Retinal pigment epithelial cell (primary cell): ENCODE measurements around the gene HAGHL.
"Not testable (repeated sequence)": the region's sequence is repeated elsewhere in the genome, so short reads cannot be mapped to it uniquely, and the experiment has no call there.

Source experiments
- DNase-seq: peaks from one replicate; pipeline ENCODE4 v3.0.0-alpha.2; 2010; ENCODE audit warnings: low read depth
- H3K4me3 ChIP-seq: 2 replicates; pipeline ENCODE4 v1.5.1; 2011; ENCODE audit warnings: mild to moderate bottlenecking, low read length, control low read depth, moderate library complexity
- TF ChIP-seq, protein P1 (sequence below): conservative IDR thresholded peaks from 2 replicates; pipeline ENCODE4 v1.5.1; 2011; ENCODE audit warnings: low read depth, low read length, control low read depth, inconsistent platforms

HAGHL gene

DNA sequence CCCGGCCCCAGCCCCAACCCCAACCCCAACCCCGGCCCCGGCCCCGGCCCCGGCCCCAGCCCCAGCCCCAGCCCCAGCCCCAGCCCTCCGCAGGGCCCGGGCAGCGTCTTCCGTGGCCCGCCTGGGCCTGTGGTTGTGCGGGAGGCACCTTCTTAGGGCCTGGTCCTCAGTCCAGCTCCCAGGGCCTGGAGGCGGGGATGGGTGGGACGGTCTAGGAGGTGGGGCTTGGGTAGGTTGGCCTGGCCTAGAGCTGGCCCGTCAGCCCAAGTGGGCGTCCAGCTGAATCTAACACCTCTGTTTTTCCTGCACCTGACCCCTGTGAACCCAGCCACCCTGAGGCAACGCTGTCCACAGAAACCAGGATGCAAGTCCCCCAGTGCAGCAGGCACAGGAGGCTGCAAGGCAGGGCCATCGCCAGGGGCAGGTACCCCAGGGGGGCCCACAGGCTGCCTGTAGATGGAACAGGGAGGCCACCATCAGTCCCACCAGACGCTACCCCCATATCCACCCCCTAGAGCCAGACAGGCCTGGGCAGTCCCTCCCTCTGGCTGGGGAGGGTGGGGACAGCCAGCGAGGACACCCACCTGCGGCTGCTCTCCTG lies 42.4 kb downstream of the HAGHL start:
- TF ChIP-seq, protein P1, sequence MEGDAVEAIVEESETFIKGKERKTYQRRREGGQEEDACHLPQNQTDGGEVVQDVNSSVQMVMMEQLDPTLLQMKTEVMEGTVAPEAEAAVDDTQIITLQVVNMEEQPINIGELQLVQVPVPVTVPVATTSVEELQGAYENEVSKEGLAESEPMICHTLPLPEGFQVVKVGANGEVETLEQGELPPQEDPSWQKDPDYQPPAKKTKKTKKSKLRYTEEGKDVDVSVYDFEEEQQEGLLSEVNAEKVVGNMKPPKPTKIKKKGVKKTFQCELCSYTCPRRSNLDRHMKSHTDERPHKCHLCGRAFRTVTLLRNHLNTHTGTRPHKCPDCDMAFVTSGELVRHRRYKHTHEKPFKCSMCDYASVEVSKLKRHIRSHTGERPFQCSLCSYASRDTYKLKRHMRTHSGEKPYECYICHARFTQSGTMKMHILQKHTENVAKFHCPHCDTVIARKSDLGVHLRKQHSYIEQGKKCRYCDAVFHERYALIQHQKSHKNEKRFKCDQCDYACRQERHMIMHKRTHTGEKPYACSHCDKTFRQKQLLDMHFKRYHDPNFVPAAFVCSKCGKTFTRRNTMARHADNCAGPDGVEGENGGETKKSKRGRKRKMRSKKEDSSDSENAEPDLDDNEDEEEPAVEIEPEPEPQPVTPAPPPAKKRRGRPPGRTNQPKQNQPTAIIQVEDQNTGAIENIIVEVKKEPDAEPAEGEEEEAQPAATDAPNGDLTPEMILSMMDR = no peak
- no peak for DNase-seq
- H3K4me3 ChIP-seq = no peak overlapping the region

DNA sequence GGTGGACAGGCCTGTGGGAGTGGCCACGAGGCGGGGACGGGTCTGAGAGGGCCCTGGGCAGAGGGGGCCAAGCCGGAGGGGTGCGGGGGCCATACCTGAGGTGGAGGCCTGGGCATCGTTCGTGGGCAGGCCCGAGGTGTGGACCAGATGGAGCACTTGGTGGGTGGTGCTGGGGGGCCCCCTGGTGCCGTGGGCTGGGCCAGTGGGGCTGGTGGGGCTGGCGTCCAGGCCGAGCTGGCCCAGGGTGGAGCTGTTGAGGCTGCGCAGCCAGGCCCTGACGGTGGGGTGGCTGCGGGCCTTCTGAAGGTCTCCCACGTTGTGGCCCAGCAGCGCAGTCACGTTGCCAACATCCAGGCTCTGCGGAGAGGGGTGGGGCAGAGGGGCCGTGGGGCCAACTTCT lies 43.0 kb downstream of the HAGHL start:
- DNase-seq = no peak
- H3K4me3 ChIP-seq = no peak overlapping the region
- TF ChIP-seq, protein P1 = no peak

DNA sequence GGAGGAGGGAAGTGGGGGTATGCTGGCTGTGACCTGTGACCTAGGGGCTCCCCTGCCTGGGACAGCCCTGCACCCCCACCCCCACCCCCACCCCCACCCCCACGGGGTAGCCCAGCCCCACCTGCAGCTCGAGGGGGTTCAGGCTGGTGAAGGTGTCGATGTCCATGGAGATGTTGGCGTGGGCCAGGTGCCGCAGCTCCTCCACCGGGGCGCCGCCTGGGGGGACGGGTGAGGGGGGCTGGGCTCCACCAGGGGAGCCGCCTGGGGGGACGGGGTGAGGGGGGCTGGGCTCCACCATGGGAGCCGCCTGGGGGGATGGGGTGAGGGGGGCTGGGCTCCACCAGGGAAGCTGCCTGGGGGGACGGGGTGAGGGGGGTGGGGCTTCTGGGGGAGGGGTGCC lies 43.5 kb downstream of the HAGHL start:
- H3K4me3 ChIP-seq = no peak overlapping the region
- DNase-seq = no peak
- TF ChIP-seq, protein P1 = no peak

DNA sequence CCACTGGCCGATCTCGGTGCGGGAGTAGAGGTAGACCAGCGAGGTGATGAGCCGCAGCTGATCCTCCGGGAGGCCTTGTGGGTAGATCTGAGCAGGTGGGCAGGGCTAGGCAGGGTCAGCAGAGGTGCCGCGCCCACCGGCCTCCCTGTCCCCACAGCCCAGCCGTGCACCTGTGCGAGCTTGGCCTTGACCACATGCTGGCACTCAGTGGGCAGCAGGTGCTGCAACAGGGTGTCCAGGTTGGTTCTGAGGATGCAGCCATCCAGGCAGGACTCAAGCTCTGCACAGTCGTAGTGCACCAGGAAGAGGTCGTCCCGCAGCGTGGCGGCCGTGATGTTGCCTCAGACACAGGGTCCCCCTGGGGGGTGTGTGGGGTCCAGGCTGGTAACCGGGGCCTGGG lies 46.1 kb downstream of the HAGHL start:
- TF ChIP-seq, protein P1 = no peak
- H3K4me3 ChIP-seq = no peak overlapping the region
- no peak for DNase-seq

DNA sequence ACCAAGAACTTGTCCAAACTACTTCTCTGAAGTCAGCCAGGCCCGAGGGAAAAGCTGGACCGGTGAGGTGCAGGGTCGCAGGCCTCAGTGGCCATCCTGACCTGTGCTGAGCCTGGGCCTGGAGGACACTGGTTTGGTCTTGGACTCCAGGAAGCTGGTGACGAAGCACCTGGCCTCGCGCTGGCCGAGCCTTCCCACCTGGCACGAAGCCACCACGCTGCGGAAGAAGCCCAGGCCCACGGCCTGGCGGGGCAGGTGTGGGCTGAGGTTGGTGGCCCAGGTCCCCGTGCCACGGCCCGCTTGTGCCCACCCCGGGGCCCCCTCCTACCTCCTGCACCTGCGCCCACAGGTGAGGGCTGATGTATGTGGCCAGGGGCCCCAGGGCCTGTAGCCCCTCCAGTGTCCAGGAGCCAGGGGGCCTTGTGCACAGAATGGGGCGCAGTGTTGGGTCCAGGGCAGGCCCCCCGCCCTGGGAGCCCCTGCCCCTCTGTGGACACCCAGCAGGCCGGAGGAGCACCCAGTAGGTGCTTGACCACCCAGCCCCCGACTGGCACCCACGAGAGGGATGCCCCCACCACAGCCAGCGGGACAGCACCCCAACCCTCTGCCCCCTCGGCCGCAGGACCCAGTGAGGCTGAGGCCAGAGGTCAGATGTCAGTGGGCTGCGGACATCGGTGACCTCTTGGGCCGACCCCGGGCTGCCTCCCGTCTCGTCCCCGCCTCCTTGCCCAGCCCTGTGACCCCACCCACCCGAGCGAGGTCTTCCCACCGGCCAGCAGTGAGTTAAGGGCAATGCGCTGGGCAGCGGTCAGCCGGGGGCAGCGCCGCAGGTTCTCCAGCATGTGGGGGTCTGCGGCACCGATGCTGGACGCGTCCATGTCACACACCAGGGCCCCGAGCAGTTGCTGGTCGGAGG lies 47.4 kb downstream of the HAGHL start:
- DNase-seq = no peak
- TF ChIP-seq, protein P1 = no peak
- no peak overlapping the region for H3K4me3 ChIP-seq

DNA sequence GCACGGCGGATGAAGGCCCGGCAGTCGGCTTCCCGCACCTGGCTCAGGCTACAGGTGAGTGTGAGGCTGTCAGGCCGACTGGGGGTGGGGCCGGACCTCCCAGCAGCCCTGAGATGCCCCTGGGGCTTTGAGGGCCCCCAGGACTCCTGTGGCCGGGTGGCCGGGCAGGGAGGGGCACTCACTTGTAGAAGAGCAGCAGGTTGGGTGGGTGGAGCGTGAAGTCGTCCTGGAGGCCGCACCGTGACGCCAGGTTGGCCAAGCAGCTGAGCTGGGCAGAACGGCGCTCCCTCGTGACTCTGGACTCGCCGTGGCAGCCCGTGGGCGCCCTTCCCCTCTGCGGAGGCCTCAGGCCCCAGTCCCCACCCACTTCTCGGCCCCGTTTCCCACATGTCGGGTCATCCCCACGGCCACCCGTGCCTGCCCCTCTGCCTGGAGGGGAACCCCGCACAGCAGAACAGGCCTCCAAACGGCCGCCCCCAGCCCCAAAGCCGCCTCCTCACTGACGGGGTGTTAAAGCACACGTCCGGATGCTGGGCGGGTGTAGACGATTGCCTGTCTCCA lies 48.4 kb downstream of the HAGHL start:
- no peak overlapping the region for H3K4me3 ChIP-seq
- DNase-seq = no peak
- TF ChIP-seq, protein P1 = no peak

DNA sequence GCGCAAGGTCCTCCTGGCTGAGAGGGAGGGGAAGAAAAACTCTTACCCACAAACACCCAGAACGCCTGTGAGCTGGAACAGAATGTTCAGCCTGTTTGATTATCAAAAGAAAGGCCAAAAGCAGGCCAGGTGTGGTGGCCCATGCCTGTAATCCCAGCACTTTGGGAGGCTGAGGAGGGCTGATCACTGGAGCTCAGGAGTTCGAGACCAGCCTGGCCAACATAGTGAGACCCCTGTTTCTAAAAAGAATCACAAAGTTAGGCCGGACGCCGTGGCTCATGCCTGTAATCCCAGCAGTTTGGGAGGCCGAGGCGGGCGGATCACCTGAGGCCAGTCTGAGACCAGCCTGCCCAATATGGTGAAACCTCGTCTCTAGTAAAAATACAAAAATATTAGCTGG lies 49.4 kb downstream of the HAGHL start:
- DNase-seq, H3K4me3 ChIP-seq: not testable (repeated sequence)
